Type B pancreatic cell (in vitro differentiated cells): ENCODE measurements around the gene FAXDC2. TPM values are rescaled to one million over a fixed set of nuclear protein-coding genes. Genes with fewer than 3 reads are reported as not detected.
"Not testable (repeated sequence)": the region's sequence is repeated elsewhere in the genome, so short reads cannot be mapped to it uniquely, and the experiment has no call there.

Source experiments
- DNase-seq: peaks from one replicate; pipeline ENCODE4 v3.0.0; 2021; ENCODE audit warnings: mixed read lengths; ENCODE audit not compliant: unreplicated experiment; ENCODE audit errors: extremely low spot score
- H3K27ac Mint-ChIP-seq: 2 replicates; pipeline ENCODE4 v1.8.0; 2021; ENCODE audit warnings: mild to moderate bottlenecking, mixed read lengths
- H3K27me3 Mint-ChIP-seq: 2 replicates; pipeline ENCODE4 v1.8.0; 2021; ENCODE audit warnings: mixed read lengths
- H3K36me3 Mint-ChIP-seq: 2 replicates; pipeline ENCODE4 v1.8.0; 2021; ENCODE audit warnings: mixed read lengths
- H3K4me1 Mint-ChIP-seq: one replicate; pipeline ENCODE4 v1.8.0; 2021; ENCODE audit warnings: mixed read lengths; ENCODE audit not compliant: unreplicated experiment
- H3K4me3 Mint-ChIP-seq: 2 replicates; pipeline ENCODE4 v1.8.0; 2021; ENCODE audit warnings: mild to moderate bottlenecking, mixed read lengths
- H3K9me3 Mint-ChIP-seq: 2 replicates; pipeline ENCODE4 v1.8.0; 2021; ENCODE audit warnings: mixed read lengths
- CTCF ChIP-seq: fragments of 200-600 bp; sonication (generic); conservative IDR thresholded peaks from 2 replicates; pipeline ENCODE4 v1.5.0; 2021; ENCODE audit warnings: antibody characterized with exemption, mild to moderate bottlenecking
- total RNA-seq: library from RNA; stranded (reverse); gene quantifications from 2 replicates; pipeline ENCODE4 v1.2.1, GENCODE V29; 2021; ENCODE audit warnings: low replicate concordance

FAXDC2 gene
- total RNA-seq, 1 donor from 2014 or later, result 24.9 TPM

GRCh38 chr5:154824070-154824469 lies 26.3 kb downstream of the FAXDC2 start:
- H3K9me3 Mint-ChIP-seq, result no peaks in the 10 kb centered on the region
- H3K27me3 Mint-ChIP-seq, result no peaks in the 10 kb centered on the region
- no peaks in the 10 kb centered on the region for H3K4me1 Mint-ChIP-seq
- peaks cover 17% of the 10 kb centered on the region for H3K36me3 Mint-ChIP-seq
- DNase-seq, result no peak
- H3K27ac Mint-ChIP-seq, result no peak overlapping the region
- no peak for TF ChIP-seq CTCF
- H3K4me3 Mint-ChIP-seq, result no peak overlapping the region

- no peaks in the 10 kb centered on the region for H3K27me3 Mint-ChIP-seq
- H3K36me3 Mint-ChIP-seq, result peaks cover 17% of the 10 kb centered on the region
- H3K4me1 Mint-ChIP-seq, result no peaks in the 10 kb centered on the region
- H3K4me3 Mint-ChIP-seq, result no peak overlapping the region
- no peaks in the 10 kb centered on the region for H3K9me3 Mint-ChIP-seq
- no peak for TF ChIP-seq CTCF
- no peak for DNase-seq
- H3K27ac Mint-ChIP-seq, result no peak overlapping the region
These were observed 26.8 kb downstream of the FAXDC2 start for GRCh38 chr5:154823605-154824004.

GRCh38 chr5:154822896-154823295 lies 27.5 kb downstream of the FAXDC2 start:
- not testable (repeated sequence) for H3K27ac Mint-ChIP-seq, H3K27me3 Mint-ChIP-seq, H3K9me3 Mint-ChIP-seq, H3K4me1 Mint-ChIP-seq, H3K4me3 Mint-ChIP-seq, DNase-seq
- H3K36me3 Mint-ChIP-seq, result peaks cover 17% of the 10 kb centered on the region

GRCh38 chr5:154820383-154820782 lies 30.0 kb downstream of the FAXDC2 start:
- Mint-ChIP-seq H3K36me3 (peaks cover 30% of the 10 kb centered on the region), H3K4me1 (no peaks in the 10 kb centered on the region), H3K27me3 (no peaks in the 10 kb centered on the region), H3K9me3 (no peaks in the 10 kb centered on the region), H3K4me3 (no peak overlapping the region), H3K27ac (peak overlapping the region; percentile 26)
- no peak for TF ChIP-seq CTCF
- DNase-seq, result no peak

GRCh38 chr5:154819546-154819945 lies 30.9 kb downstream of the FAXDC2 start:
- no peak overlapping the region for H3K27ac Mint-ChIP-seq
- H3K9me3 Mint-ChIP-seq, result no peaks in the 10 kb centered on the region
- no peak for TF ChIP-seq CTCF

GRCh38 chr5:154818471-154819116 lies 31.8 kb downstream of the FAXDC2 start:
- no peak for DNase-seq
- Mint-ChIP-seq H3K27me3 (no peaks in the 10 kb centered on the region), H3K4me3 (no peak overlapping the region), H3K36me3 (peaks cover 39% of the 10 kb centered on the region), H3K27ac (peak overlapping the region; percentile 38), H3K9me3 (no peaks in the 10 kb centered on the region), H3K4me1 (no peaks in the 10 kb centered on the region)
- TF ChIP-seq CTCF, result no peak

More at GRCh38 chr5:154819546-154819945, 30.9 kb downstream of the FAXDC2 start:
- no peaks in the 10 kb centered on the region for H3K4me1 Mint-ChIP-seq
- no peaks in the 10 kb centered on the region for H3K27me3 Mint-ChIP-seq
- peaks cover 38% of the 10 kb centered on the region for H3K36me3 Mint-ChIP-seq
- no peak overlapping the region for H3K4me3 Mint-ChIP-seq
- DNase-seq, result no peak
